Kidney (tissue), 14 donors: ENCODE results near the gene GTF3C1. TPM values are rescaled to one million over a fixed set of nuclear protein-coding genes. Genes with fewer than 3 reads are reported as not detected.

Source experiments
- DNase-seq, 5 donors: peaks; one replicate each; pipeline ENCODE4 v3.0.0-alpha.2; 2013 to 2020
- FAIRE-seq: peaks from 2 replicates; lab custom pipeline; 2012; peaks lifted over from hg19 to GRCh38; lab: Jason Lieb, UNC
- H3K27ac ChIP-seq, 2 donors: one replicate each; pipeline ENCODE4 v1.7.0; 2013; ENCODE audit warnings: low read depth in 2 of 2, low read length in 2 of 2, inconsistent platforms in 1 of 2
- H3K27me3 ChIP-seq: one replicate; pipeline ENCODE4 v1.7.1; 2013; ENCODE audit warnings: low read length, inconsistent platforms; ENCODE audit not compliant: control insufficient read depth, insufficient read depth
- H3K36me3 ChIP-seq, 3 donors: one replicate each; pipeline versions ENCODE4 v1.7.0 to v1.7.1; 2013; ENCODE audit warnings: low read length in 3 of 3, control low read depth in 1 of 3, inconsistent platforms in 1 of 3; ENCODE audit not compliant: insufficient read depth in 3 of 3, control insufficient read depth in 2 of 3
- H3K4me1 ChIP-seq, 3 donors: one replicate each; pipeline versions ENCODE4 v1.7.0 to v1.7.1; 2013; ENCODE audit warnings: low read length in 3 of 3, inconsistent platforms in 1 of 3, low read depth in 1 of 3; ENCODE audit not compliant: control insufficient read depth in 2 of 3, insufficient read depth in 2 of 3
- H3K4me3 ChIP-seq, 3 donors: one replicate each; pipeline versions ENCODE4 v1.7.0 to v1.8.1; 2013; ENCODE audit warnings: low read length in 3 of 3, control low read depth in 1 of 3, inconsistent platforms in 1 of 3
- H3K9ac ChIP-seq, 3 donors: one replicate each; pipeline versions ENCODE4 v1.7.0 to v1.7.1; 2013; ENCODE audit warnings: low read length in 3 of 3, control low read depth in 1 of 3, inconsistent platforms in 1 of 3
- H3K9me3 ChIP-seq, 3 donors: one replicate each; pipeline versions ENCODE4 v1.7.0 to v1.7.1; 2013; ENCODE audit warnings: low read length in 3 of 3, control low read depth in 1 of 3, inconsistent platforms in 1 of 3; ENCODE audit not compliant: control insufficient read depth in 2 of 3, insufficient read depth in 1 of 3
- CTCF ChIP-seq: IDR thresholded peaks from 3 replicates; pipeline ENCODE4 v1.5.1; 2012; ENCODE audit warnings: mild to moderate bottlenecking, moderate library complexity, borderline replicate concordance; ENCODE audit not compliant: insufficient read depth; ENCODE audit errors: extremely low read depth
- intact Hi-C: fragments of 100-400 bp; cut with DNase I; formaldehyde crosslinking; loops from one replicate; pipeline ENCODE4 v1.11.1; 2022
- polyA plus RNA-seq: library from polyadenylated mRNA; stranded (reverse); fragments of 350-450 nt; fragmentation: Illumina TruSeq; extraction: RNeasy Lipid Tissue Mini Kit (QIAGEN cat#74804); gene quantifications from one replicate; pipeline ENCODE4 v1.2.3, GENCODE V29; 2014; ENCODE audit warnings: low read depth, low replicate concordance; ENCODE audit not compliant: insufficient read depth
- total RNA-seq: library from RNA; stranded (reverse); fragmentation: NEBNext Ultra II Directional; extraction: Animal tissue kit (Norgen Biotek cat#: 25700); gene quantifications from one replicate; pipeline ENCODE4 v1.2.1, GENCODE V29; 2021
- donor health status: control.
- donor health status: control.
- donor health status: control.
- donor health status: control.
- donor health status: control.
- donor health status: DM: yes; HTN: yes; CAD: no.
- donor health status: Normal renal cell carcinoma (clear cell type).

GTF3C1 gene
- total and polyA plus RNA-seq, 2 donors from 2014 or later: 59.0 to 81.7 TPM

GRCh38 chr16:27505297-27506236 is 44.1 kb downstream of the GTF3C1 start:
- DNase-seq (no peak), FAIRE-seq (no peak)
- no peaks in the 10 kb centered on the region for H3K27me3 ChIP-seq
- no peaks in the 10 kb centered on the region for H3K4me1 ChIP-seq
- H3K4me3 ChIP-seq: no peak overlapping the region
- peaks cover 11 to 79% (median 62%) of the 10 kb centered on the region in 3 donors for H3K36me3 ChIP-seq
- TF ChIP-seq CTCF: no peak
- no peaks in the 10 kb centered on the region for H3K9me3 ChIP-seq
- intact Hi-C loops: no loop called here
- no peak overlapping the region for H3K27ac ChIP-seq
- H3K9ac ChIP-seq: no peak overlapping the region

GRCh38 chr16:27503662-27504061 is 46.1 kb downstream of the GTF3C1 start:
- Histone ChIP-seq H3K27me3 (no peaks in the 10 kb centered on the region), H3K27ac (no peak overlapping the region), H3K9ac (no peak overlapping the region), H3K4me3 (no peak overlapping the region), H3K4me1 (peaks cover 0 to 3% (median 0%) of the 10 kb centered on the region in 3 donors), H3K36me3 (peaks cover 11 to 78% (median 65%) of the 10 kb centered on the region in 3 donors), H3K9me3 (no peaks in the 10 kb centered on the region)
- no peak for TF ChIP-seq CTCF
- intact Hi-C loops: no loop called here
- FAIRE-seq (no peak), DNase-seq (no peak)

GRCh38 chr16:27500801-27501200 is 48.9 kb downstream of the GTF3C1 start:
- intact Hi-C loops: no loop called here
- no peak for DNase-seq

More at GRCh38 chr16:27500801-27501200, 48.9 kb downstream of the GTF3C1 start:
- Histone ChIP-seq H3K36me3 (peaks cover 13 to 77% (median 60%) of the 10 kb centered on the region in 3 donors), H3K4me3 (no peak overlapping the region), H3K27me3 (no peaks in the 10 kb centered on the region), H3K9me3 (no peaks in the 10 kb centered on the region), H3K27ac (no peak overlapping the region), H3K9ac (no peak overlapping the region), H3K4me1 (peaks cover 0 to 3% (median 0%) of the 10 kb centered on the region in 3 donors)
- no peak for TF ChIP-seq CTCF
- no peak for FAIRE-seq
